ENCODE results near the gene PRDM11.

PRDM11 gene

DNA sequence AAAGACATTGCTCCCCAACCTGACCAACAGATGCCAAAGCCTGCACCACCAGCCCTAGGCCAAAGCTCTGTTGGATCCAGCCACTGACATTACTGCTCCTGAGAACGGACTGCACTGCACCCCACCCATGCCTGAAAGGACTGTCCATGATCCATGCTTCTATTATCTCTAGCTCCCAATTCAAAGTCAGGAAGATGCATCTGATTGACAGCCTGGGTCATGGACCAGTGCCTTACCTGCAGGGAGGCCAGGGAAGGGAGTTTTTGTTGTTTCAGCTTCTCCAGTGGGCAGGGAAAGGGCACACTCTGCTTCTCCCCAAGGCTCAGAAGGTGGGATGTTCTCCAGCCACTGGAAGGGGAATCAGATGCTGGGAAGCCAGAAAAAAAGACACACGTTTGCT, 4.8 kb upstream of the PRDM11 start:
- no peak for DNase-seq (ENCODE audit: low read depth in 2 of 2, low spot score in 1 of 2)

DNA sequence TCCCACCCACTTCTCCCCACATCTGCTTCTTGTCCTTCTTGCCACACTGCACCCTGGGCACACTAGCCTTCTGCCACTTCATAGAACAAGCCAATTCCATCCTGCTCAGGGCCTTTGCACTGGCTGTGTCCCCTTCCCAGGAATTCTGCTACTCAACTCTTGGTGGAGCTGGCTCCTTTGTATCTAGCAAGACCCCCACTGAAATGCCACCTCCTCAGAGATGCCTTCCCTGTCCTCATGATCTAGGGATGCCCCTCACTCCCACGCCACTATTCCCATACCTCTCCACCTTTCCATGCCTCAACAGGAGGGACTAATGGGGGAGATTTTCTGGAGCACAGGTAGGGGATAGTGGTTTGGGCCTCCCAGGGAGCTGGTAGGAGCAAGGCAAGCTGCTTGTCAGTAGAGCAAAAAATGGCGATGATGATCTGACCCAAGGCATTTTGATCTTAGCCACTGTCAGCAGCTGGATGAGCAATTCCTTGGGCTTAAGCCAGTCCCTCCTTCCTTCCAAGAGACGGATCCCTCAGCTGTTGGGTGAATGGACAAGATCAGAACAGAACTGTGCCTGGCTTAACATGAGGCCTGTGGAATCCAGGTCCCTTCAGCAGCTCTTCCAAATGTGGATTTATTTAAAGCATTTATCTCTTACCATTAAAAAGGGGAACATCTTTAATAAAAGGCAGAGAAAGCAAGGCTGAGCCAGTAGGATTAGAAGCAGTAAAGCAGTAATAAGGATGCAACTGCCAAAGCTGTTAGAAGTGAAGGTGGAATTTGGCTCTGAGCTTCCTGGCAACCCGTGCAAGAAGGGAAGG, 4.0 kb upstream of the PRDM11 start:
- DNase-seq (ENCODE audit: low read depth in 2 of 2, low spot score in 1 of 2), result no peak

DNA sequence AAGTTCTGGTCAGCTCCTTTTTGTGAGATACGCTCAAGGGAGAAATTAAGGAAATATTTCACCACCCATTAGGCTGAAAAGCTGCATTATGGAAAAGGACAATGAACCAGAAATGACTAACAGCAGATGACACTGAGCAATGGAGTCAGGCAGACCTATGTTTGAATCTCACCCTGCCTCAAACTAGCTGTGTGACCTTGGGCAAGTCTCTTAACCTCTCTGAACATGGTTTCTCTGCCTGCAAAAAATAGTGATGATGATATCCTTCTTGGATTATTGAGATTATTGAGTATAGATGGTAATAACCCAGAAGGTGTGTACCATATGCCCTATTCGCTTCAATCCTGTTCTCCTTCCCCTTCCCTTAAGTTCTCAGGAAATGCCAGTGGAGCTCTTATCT, 2.9 kb upstream of the PRDM11 start:
- no peak for DNase-seq (ENCODE audit: low read depth in 2 of 2, low spot score in 1 of 2)

DNA sequence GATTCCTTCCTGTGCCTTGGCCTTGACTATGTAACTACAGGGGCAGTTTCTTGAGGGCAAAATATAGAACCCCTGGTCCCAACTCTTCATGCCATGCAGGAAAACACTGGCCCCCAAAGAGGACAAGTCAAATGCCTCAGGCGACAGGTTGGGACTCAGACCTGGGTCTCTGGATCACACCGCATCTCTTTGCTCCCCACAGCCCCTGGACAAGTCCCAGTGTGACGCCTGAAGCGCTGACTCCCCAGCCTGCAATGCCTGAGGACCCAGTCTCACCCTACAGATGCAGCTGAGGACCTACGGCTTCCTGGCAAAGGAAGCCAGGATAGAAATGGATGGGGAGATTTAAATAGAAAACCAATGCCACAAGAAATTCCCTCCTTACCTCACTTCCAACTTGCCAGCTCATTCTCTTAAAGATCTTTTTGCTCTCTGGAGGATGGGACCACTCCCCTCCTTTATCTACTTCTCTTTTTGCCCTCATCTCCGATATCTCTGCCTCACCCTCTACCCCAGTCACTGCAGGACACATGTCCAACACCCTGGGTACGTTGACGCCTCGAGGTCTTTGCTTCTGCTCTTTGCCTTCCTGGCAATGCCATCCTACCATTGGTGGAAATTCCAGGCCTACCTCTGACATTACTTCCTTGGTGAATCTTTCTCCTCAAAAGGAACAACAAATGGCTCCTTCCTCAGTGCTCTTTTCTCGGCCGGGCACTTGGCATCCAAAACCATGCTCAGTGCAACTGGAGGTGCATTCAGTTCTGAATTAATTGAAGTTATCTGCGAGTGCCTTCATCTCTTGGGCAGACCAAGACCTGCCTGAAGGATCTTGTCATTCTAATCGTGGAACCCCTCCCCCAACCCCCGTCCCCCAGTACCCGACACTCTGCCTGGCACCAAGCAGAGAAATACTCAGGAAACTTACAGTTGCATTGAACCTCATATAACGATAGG, 2.0 kb upstream of the PRDM11 start:
- no peak for DNase-seq (ENCODE audit: low read depth in 2 of 2, low spot score in 1 of 2)

DNA sequence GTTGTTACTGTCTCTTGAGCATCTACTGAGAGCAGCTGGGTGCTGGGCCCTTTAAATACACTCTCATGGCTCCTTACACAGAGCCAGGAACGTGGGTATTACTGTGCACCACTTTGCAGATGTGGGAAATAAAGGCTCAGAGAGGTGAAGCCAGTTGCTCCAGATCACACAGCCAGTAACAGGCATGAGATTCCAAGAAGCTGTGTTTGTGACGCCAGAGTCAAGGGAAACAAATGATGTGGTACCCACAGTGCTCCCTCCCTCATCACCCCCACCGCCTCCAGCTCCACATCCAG, 1.4 kb upstream of the PRDM11 start:
- no peak for DNase-seq (ENCODE audit: low read depth in 2 of 2, low spot score in 1 of 2)

DNA sequence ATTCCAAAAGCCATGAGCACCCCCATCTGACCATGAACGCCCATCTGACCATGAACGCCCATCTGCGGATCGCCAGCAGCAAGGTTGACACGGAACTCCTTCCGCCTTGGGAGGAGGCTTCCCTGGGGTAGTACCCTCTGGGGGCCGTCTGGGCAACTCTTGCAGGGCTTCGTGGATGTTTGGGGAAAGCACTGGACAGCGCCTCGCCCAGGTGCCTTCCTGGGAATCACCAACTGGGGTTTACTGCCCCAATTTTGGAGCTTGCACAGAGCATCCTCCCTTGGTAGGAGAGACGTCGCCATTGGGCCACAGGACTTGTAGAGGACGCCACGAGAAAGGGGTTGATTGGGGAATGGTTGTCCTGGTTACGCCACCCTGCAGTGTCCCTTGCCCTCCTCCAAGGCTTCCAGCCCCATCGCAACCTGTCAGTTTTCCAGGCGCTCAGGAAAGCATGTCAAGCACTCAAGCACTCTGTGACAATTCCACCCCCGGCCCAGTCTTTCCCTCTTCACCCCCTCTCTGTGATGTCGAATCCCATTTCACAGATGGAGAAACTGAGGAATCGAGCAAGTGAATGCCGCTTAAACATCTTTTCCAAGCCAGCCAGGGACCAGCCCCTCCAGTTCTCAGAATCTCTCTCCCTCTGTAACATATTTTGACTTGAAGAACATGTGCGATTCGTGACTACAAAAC, 914 bp upstream of the PRDM11 start:
- DNase-seq (ENCODE audit: low read depth in 2 of 2, low spot score in 1 of 2), result no peak

DNA sequence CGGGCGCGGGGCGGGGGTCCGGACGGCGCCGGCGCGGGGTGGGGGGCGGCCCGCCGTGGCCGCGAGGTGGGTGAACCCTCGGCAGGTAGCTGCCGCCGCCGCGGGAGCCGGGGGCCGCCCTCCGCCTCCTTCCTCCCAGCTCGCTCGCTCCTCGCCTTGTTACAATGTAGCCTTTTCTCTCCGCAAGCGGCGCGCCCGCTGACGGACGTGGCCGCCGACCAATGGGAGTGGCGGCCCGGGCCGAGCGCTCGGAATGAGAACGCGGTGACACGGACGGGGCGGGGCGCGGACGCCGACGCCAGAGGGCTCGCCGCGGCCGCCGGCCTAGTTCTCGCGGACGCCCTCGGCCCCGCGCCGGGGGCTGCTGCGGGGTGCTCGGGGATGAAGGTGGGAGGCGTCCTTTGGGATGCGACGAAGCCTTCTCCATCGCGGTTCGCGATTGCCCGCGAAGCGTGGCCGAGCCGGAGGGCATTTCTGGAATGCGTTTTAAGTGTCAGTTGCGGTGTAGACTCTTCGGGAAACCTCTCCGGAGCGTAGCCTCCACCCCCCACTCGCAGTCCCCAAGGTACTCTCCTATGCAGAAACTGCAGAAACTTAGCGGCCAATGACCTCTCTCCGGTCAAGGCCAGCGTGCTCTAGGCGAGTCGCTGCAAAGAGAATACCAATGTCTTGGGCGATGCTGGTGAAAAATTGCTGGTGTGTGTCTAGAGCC, 734 bp downstream of the PRDM11 start:
- DNase-seq (ENCODE audit: low read depth in 2 of 2, low spot score in 1 of 2), result peak; percentile 79 to 85

DNA sequence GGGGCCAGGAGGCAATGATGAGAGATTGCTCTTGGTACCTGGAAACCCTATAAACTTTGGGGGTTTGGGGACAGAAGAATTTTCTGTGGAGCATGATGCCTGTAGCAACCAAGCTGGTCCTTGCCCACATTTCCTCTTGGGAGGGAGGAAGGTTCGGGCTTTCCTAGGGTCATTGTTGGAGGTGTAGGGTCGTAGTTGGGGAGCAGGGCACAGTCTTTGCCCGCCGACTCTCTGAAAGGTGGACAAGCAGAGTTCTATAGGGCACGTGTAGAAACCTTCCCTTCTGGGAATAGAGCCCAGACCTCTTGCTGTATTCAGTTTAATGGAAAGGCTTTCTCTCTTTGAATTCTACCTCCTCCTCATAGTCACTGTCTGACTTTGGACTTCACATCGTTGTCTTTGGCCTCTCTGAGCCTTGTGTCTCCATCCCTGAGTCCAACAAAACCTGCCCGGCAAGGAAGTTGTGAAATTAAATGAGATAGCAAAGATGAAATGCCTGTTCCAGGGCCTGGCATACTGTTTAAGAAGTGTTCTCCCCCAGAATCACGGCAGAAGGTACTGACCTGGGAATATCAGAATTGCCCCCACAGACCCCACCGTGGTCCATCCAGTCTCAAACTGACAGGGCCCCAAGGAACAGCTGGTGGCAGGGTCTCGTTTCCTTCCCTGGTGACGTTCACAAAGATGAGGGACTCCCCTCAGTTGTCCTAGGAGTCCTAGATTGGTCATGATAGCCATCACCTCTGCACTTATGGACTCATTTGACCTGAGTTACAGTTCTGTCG, 1.6 kb downstream of the PRDM11 start:
- DNase-seq (ENCODE audit: low read depth in 2 of 2, low spot score in 1 of 2), result no peak

DNA sequence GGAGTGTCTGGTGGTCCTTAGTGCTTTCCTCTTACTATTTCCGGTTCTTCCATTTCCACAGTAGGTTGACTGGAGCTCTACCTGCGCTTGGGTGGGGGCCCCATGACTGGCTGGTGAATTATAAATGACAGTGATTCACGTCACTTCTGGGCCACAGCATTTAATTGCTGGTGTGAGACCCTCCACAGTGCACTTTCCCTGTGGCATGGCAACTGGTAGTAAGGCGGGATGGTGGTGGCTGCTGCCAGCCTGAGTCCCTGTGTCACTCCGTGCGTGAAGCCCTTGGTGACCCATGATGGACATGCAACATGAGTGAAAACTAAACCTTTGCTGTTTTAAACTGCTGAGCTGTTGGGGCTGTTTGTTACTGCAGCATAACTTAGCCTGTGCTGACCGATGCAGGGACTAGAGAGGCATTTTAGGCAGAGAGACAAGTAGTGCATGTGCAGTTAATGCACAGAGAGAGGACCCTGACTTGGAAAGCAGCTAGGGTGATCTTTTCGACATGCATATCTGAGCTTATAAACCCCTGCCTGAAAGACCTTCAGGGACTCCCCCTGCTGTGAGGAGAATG, 3.1 kb downstream of the PRDM11 start:
- no peak for DNase-seq (ENCODE audit: low read depth in 2 of 2, low spot score in 1 of 2)

DNA sequence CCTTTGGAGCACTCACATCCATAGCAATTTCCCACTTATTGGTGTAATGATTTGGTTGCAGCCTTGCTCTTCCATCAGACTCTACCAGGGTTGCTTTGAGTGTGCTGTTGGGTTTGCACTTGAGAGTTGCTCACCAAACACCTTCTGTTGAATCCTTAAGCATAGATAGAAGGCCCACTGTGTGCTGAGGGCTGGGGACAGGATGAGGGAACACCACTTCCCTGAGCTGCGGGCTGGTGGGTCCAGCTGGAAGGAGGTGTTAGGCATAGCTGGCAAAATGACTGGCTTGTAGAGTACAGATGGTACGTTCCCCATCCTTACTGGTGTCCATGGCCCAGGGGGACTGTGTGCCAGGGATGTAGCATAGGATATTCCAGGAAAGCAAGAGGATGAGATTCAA, 3.9 kb downstream of the PRDM11 start:
- DNase-seq (ENCODE audit: low read depth in 2 of 2, low spot score in 1 of 2), result no peak

DNA sequence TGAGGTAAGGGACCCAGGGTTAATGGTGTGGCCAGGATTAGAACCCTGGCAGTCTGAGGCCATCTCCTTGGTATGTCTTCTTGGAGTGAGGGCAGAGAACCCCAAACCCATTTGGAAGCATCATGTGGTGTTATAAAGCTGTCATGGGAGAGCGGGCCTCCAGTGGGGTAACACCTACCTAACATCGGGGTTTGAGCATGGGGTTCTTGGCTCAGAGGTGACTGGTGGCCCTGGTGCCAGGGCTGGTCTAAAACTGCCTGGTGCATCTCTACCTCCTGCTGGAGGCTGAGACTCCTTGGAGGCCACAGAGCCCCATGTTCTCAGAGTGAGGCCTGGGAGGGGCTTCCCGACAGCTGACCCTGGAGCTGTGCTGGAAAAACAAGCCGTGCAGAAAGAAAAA, 4.5 kb downstream of the PRDM11 start:
- no peak for DNase-seq (ENCODE audit: low read depth in 2 of 2, low spot score in 1 of 2)

DNA sequence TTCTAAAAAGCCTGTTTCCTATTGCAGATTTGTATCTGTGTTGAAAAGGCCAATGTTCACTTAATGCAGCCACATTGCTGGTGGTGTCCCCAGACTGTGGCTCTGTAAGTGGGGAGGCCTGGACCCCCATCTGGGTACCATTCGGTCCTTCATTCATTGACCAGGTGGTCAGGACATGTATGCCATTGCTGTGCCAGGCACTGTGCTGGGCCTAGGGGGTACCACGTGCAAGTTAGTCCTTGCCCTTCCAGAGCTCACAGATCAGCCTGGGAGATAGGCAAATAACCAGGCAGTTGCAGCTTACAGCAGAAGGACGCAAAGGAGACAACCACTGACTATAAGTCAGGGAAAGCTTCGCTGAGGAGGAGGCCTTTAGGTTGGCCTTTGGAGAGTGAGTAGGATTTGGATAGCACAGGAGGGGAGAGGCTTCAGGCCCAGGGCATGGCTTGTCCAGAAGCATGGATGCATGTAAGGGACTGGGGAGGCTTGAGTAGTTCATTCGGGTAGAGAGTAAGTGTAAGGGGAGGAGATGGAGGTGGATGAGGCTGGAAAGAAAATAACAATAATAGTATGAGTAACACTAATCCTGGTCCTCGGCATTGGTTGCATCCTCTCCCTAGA, 5.0 kb downstream of the PRDM11 start:
- no peak for DNase-seq (ENCODE audit: low read depth in 2 of 2, low spot score in 1 of 2)

DNA sequence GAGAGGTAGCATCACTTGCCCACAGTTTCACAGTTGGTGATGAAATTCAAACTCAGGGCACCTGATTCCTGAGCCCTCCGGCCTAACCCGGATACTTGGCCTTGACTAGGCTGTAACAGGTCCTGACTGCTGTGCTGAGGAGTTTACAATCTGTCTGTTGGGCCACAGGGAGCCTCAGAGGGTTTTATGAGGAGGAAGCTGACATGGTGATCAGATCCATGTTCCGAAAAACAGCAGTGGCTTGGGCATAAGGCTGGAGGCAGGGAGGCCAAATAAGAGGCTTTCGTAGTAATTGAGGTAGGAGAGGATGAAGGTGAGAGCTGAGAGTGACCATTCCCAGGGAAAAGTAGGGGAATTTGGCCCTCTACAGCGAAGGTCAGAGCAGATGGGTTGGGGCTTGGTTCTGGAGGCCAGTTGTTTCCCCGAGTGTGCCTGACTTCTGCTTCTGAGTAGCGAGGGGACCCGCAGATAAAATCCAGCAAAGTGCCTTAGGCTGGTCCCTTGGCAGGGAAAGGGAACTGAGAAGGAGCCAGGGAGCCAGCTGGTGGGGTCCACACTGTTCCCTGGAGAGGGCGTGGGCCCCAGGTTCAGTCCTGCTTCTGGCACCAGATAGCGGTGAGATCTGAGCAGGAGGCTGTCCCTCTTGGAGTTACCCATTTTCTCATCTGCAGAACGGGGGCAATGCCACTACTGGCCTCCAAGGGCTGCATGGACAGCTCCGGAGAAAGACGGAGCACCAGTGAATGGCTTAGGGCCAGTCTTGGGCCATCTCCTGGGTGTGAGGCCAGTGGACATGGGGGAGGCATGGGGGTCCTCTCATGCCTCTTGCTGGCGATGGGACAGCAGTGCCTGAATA, 6.5 kb downstream of the PRDM11 start:
- DNase-seq (ENCODE audit: low read depth in 2 of 2, low spot score in 1 of 2), result no peak

DNA sequence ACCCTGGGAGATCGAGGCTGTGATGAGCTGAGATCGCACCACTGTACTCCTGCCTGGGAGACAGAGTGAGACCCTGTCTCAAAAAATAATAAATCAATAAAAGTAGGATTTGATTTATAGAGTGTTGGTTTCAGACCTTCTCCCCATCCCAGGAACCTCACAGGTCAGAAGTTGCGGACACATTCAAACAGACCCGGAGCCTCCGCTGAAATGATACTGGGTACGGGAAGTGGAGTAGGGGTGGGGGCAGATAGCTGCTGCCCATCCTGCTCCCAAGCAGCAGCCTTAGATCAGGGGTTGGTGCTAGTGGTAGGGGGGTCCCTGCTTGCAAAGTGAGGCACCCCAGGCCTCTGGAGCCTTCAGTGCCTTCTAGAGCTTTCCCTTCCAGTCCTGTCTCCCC, 7.8 kb downstream of the PRDM11 start:
- no peak for DNase-seq (ENCODE audit: low read depth in 2 of 2, low spot score in 1 of 2)

DNA sequence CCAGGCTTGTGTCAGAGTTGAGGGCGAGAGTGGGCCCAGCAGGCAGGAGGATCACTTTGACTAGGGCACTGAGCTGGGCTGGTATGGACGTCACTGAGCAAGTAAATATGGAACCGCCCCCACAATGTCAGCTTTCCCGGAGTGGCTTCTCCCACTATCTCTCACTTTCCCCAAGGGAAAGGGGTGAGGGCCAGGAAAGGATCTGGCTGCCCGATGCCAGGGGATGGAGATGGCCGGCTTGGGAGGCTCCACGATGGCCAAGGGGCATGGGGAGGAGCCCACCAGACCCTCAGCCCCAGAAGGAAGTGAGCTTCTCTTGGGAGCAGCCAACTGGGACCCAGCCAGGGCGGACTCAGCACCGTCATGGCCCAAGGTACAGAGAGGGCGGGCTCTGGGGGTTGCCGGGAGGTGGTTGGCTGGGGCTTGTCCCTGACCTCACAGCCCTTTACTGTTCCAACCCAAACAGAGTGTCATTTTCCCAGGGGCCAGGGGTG, 8.7 kb downstream of the PRDM11 start:
- no peak for DNase-seq (ENCODE audit: low read depth in 2 of 2, low spot score in 1 of 2)

DNA sequence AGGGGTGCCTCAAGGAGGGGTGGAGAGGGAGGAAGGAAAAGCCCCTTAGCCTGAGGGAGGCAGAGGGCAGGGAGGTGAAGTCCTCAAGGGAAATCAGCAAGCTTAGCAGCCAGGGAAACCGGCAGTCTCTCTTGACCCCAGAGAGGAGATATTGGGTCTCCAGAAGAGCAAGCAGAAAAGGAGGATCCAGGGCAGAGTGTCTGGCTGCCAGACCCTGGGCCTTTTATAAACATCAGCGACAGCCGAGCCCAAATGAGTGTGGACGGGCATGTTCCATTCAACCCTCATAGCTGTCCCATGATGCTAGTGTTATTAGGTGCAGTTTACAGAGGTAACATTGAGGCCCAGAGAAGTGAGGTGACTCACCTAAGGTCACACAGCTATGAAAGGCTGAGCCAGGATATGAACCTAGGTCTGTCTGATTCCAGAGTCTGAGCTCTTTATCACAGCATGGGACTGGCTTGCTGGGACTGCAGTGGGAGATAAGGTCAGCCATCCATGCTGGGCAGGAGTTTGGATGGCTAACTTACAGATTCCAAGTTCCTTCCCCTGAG, 9.3 kb downstream of the PRDM11 start:
- no peak for DNase-seq (ENCODE audit: low read depth in 2 of 2, low spot score in 1 of 2)

DNA sequence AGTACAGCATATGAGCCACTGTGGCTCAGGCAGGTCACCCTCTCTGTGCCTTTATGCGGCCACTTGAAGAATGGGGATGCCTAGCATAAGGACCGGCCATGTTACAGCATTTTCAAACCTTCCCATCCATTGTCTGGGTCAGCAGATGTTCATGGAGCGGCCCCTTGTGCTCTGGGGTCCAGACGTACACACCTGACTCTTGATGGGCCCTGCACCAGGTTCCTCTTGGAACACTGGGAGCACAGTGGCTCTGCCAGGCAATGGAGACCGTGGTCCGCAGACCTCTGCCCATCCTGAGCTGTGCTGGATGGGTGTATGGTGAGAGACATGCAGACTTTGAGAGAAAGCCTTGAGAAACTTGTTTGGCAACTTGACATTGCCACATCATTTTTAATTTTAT, 9.8 kb downstream of the PRDM11 start:
- no peak for DNase-seq (ENCODE audit: low read depth in 2 of 2, low spot score in 1 of 2)

DNA sequence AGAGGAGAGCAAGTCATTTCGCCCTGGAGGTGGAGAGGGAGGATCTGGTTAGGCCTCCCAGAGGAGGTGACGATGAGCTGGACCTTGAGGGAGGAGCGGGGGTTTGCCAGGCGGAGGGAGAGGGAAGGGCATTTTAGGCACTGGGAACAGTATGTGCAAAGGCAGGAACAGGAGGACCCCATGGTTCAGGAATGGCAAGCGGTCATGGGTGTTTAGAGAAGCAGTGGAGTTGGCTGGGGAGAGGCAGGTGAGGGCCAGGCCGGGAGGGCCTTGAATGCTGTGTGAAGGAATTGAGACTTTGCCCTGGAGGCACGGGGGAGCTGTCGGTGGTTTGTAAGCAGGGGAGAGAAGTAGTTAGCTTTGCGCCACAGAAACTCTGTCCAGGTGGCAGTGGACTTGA, 10.3 kb downstream of the PRDM11 start:
- no peak for DNase-seq (ENCODE audit: low read depth in 2 of 2, low spot score in 1 of 2)

All from stimulated activated CD8-positive, alpha-beta memory T cell treated with anti-CD3 and anti-CD28 coated beads, Interleukin-4, amount 100 ng/mL, for 1 hour (primary cell).